K562 (cell line): ENCODE data around the gene CUX1. TPM values are rescaled to one million over a fixed set of nuclear protein-coding genes. Genes with fewer than 3 reads are reported as not detected.
A peak's percentile ranks its signal among the peaks of the same experiment; 100 is the strongest.

Experiments used
- CTBP1 ChIP-seq: fragments of 450-650 bp; IDR thresholded peaks from 2 replicates; pipeline ENCODE4 v1.6.1; 2016; ENCODE audit warnings: borderline replicate concordance
- CTCF ChIP-seq, 3 experiments: IDR thresholded peaks in 2 of 3; conservative IDR thresholded peaks in 1 of 3; 2 replicates each; pipeline ENCODE4 v1.5.1; 2011 to 2012; ENCODE audit warnings: low read length in 3 of 3, mild to moderate bottlenecking in 3 of 3, control low read depth in 2 of 3, improper control_type of control experiment in 1 of 3, inconsistent platforms in 1 of 3, low read depth in 1 of 3, mixed read lengths in 1 of 3, moderate library complexity in 1 of 3; ENCODE audit not compliant: insufficient read depth in 2 of 3
- HMGXB4 ChIP-seq: sonication (generic); formaldehyde crosslinking; IDR thresholded peaks from 2 replicates; pipeline ENCODE4 v1.8.1; 2023; ENCODE audit warnings: mild to moderate bottlenecking, missing genetic modification reagents
- ILF3 ChIP-seq: fragments of 450-650 bp; IDR thresholded peaks from 2 replicates; pipeline ENCODE4 v1.6.1; 2018; ENCODE audit warnings: antibody characterized with exemption, mild to moderate bottlenecking, moderate library complexity, borderline replicate concordance
- KDM5B ChIP-seq: fragments of 200-600 bp; sonication (generic); IDR thresholded peaks from 2 replicates; pipeline ENCODE4 v1.6.1; 2012; ENCODE audit warnings: low read depth, mild to moderate bottlenecking, moderate library complexity, low read length, control low read depth, inconsistent platforms; ENCODE audit not compliant: insufficient replicate concordance
- NEUROD1 ChIP-seq: fragments of 150-350 bp; IDR thresholded peaks from 2 replicates; pipeline ENCODE4 v1.6.1; 2014; ENCODE audit warnings: borderline replicate concordance, low read length, low read depth; ENCODE audit not compliant: partially characterized antibody
- PHF8 ChIP-seq: fragments of 200-600 bp; sonication (generic); IDR thresholded peaks from 2 replicates; pipeline ENCODE4 v1.6.1; 2012; ENCODE audit warnings: mixed run types, mild to moderate bottlenecking, inconsistent platforms, low read length, moderate library complexity, borderline replicate concordance
- RB1 ChIP-seq: fragments of 450-650 bp; IDR thresholded peaks from 2 replicates; pipeline ENCODE4 v1.6.1; 2017; ENCODE audit warnings: low read depth, mild to moderate bottlenecking
- RBBP5 ChIP-seq: fragments of 200-600 bp; sonication (generic); IDR thresholded peaks from 2 replicates; pipeline ENCODE4 v1.6.1; 2012; ENCODE audit warnings: borderline replicate concordance, mild to moderate bottlenecking, low read length, control low read depth, inconsistent platforms; ENCODE audit not compliant: insufficient read depth, poor library complexity, severe bottlenecking
- RBM25 ChIP-seq: fragments of 200-400 bp; formaldehyde crosslinking; IDR thresholded peaks from 2 replicates; pipeline ENCODE4 v1.6.1; 2018; ENCODE audit warnings: low read length, low read depth, moderate library complexity; ENCODE audit not compliant: severe bottlenecking
- RCOR1 ChIP-seq, 2 experiments: IDR thresholded peaks; 2 replicates each; pipeline ENCODE4 v1.6.1; 2012; ENCODE audit warnings: low read depth in 2 of 2, low read length in 2 of 2, borderline replicate concordance in 1 of 2, improper control_type of control experiment in 1 of 2
- SMAD4 ChIP-seq: fragments of 250-450 bp; sonication (Bioruptor Pico); conservative IDR thresholded peaks from 2 replicates; pipeline ENCODE4 v1.8.0; 2021; ENCODE audit warnings: inconsistent platforms, mild to moderate bottlenecking, moderate library complexity
- TAF1 ChIP-seq: IDR thresholded peaks from 2 replicates; pipeline ENCODE4 v1.6.1; 2011; ENCODE audit warnings: mild to moderate bottlenecking, low read length, moderate library complexity; ENCODE audit not compliant: insufficient read depth, control insufficient read depth, severe bottlenecking; ENCODE audit errors: extremely low read depth
- YBX1 ChIP-seq: fragments of 450-650 bp; IDR thresholded peaks from 2 replicates; pipeline ENCODE4 v1.7.1; 2016; ENCODE audit warnings: mild to moderate bottlenecking
- ZFX ChIP-seq: sonication (generic); formaldehyde crosslinking; IDR thresholded peaks from 2 replicates; pipeline ENCODE4 v1.8.0; 2022; ENCODE audit warnings: mild to moderate bottlenecking, missing genetic modification reagents, moderate library complexity
- ZNF41 ChIP-seq: fragments of 250-450 bp; sonication (Bioruptor Pico); conservative IDR thresholded peaks from 2 replicates; pipeline ENCODE4 v1.4.0; 2020; ENCODE audit warnings: mild to moderate bottlenecking
- polyA plus RNA-seq, 8 experiments: library from polyadenylated mRNA; depleted of rRNA in 4 of 8; stranded (reverse) in 5 of 8; unstranded in 3 of 8; fragments of >200 nt; fragmentation: Nextera tagmentation in 2 of 8; fragmentation: Illumina TruSeq in 1 of 8; extraction: Ambion mirVana in 2 of 8; extraction: Trizol in 1 of 8; gene quantifications; 2 replicates each; pipeline versions ENCODE4 v1.2.1 to v1.2.3, GENCODE V29; 2011 to 2014; ENCODE audit warnings: inconsistent platforms in 1 of 8, missing spikeins in 1 of 8
- total RNA-seq, 7 experiments: library from RNA; depleted of rRNA in 6 of 7; stranded (reverse); fragments of >200 nt in 6 of 7; fragmentation: Illumina TruSeq in 2 of 7; extraction: Trizol in 2 of 7; gene quantifications; 2 replicates each; pipeline versions ENCODE4 v1.2.1 to v1.2.3, GENCODE V29; 2011 to 2021; ENCODE audit warnings: low replicate concordance in 1 of 7
- TF ChIP-seq, protein P1 (sequence below): fragments of 200-800 bp; sonication (Bioruptor generic); IDR thresholded peaks from 2 replicates; pipeline ENCODE4 v1.6.1; 2017; ENCODE audit warnings: missing genetic modification characterization, missing compliant biosample characterization
- TF ChIP-seq, protein P2 (sequence below): fragments of 250-450 bp; sonication (Bioruptor Pico); IDR thresholded peaks from 2 replicates; pipeline ENCODE4 v1.5.0; 2021; ENCODE audit warnings: mild to moderate bottlenecking, borderline replicate concordance

CUX1 gene
- total and polyA plus RNA-seq, 9 of the 15 experiments (the other 6 are each of a cell fraction or from before 2014, with no cell fraction given), result 3.6 to 55.3 (median 25.2) TPM

DNA sequence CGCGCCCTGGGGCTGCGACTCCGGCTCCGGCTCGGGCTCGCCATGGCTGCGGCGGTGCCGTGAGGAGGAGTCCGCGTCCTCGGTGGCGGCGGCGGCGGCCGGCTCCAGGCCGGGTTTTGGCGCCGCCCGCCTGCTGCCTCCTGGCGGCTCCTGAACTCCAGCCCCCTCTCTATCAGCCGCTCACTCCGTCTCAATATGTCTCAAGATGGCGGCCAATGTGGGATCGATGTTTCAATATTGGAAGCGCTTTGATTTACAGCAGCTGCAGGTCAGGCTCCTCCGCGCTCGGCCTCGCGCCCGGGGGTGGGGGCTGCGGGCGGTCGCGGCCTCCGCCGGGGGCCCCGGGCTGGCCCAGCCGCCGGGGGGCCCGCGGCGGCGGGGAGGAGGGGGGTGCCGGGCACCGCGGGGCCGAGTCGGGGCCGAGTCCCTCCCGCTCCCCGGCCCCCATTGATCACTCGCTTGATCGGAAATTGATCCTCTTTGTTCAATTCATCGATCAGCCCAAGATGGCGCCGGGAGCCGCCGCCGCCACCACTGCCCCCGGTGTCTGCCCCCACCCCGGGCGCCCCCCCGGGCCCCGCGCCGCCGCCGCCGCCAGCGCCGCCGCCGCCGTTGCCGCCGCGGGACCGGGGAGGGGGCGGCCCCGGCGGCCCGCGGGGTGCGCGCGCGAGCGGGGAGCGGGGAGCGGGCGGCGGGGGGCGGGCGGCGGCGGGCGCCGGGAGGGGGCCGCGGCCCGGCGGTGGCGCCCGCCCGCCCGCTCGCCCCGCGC, 1.4 kb upstream of the CUX1 start (continued):
- TF ChIP-seq KDM5B (peak; percentile 55), HMGXB4 (CRISPR knock-in tag) (peak; percentile 4; the same call in 1 of the 2 replicates), RB1 (peak; percentile 74), RBBP5 (peak; percentile 52), CTBP1 (peak; percentile 13; the same call in 1 of the 2 replicates), CTCF (IDR thresholded peaks at IDR 0.05 in 2 of 3, conservative IDR thresholded peaks at IDR 0.05 in 1 of 3; ENCODE audit: insufficient read depth in 2 of 3, low read depth in 1 of 3, low read length in 3 of 3) (peak in 2 of 3 experiments; percentile 31 to 35; a peak in 2 of 6 replicates), PHF8 (peak; percentile 34; the same call in 1 of the 2 replicates), ZNF41 (CRISPR knock-in tag) (no peak), SMAD4 (peak; percentile 87), ZFX (CRISPR knock-in tag) (peak; percentile 57), ILF3 (no peak), TAF1 (peak; percentile 76), YBX1 (no peak), RBM25 (peak; percentile 42), RCOR1 (IDR thresholded peaks at IDR 0.05; ENCODE audit: borderline replicate concordance in 1 of 2, low read depth in 2 of 2, low read length in 2 of 2) (0 out of 4 replicates have a peak, but pooled peaks of 1 of the 2 experiments have one; percentile 7), NEUROD1 (peak; percentile 82)
- TF ChIP-seq, protein P1, sequence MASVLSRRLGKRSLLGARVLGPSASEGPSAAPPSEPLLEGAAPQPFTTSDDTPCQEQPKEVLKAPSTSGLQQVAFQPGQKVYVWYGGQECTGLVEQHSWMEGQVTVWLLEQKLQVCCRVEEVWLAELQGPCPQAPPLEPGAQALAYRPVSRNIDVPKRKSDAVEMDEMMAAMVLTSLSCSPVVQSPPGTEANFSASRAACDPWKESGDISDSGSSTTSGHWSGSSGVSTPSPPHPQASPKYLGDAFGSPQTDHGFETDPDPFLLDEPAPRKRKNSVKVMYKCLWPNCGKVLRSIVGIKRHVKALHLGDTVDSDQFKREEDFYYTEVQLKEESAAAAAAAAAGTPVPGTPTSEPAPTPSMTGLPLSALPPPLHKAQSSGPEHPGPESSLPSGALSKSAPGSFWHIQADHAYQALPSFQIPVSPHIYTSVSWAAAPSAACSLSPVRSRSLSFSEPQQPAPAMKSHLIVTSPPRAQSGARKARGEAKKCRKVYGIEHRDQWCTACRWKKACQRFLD (CRISPR knock-in tag), result peak; percentile 25; the same call in 1 of the 2 replicates
- TF ChIP-seq, protein P2, sequence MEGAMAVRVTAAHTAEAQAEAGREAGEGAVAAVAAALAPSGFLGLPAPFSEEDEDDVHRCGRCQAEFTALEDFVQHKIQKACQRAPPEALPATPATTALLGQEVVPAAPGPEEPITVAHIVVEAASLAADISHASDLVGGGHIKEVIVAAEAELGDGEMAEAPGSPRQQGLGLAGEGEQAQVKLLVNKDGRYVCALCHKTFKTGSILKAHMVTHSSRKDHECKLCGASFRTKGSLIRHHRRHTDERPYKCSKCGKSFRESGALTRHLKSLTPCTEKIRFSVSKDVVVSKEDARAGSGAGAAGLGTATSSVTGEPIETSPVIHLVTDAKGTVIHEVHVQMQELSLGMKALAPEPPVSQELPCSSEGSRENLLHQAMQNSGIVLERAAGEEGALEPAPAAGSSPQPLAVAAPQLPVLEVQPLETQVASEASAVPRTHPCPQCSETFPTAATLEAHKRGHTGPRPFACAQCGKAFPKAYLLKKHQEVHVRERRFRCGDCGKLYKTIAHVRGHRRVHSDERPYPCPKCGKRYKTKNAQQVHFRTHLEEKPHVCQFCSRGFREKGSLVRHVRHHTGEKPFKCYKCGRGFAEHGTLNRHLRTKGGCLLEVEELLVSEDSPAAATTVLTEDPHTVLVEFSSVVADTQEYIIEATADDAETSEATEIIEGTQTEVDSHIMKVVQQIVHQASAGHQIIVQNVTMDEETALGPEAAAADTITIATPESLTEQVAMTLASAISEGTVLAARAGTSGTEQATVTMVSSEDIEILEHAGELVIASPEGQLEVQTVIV (CRISPR knock-in tag), result no peak
